Progenitor cell of endocrine pancreas (in vitro differentiated cells): Measurements from ENCODE around the gene C13orf46. TPM values are rescaled to one million over a fixed set of nuclear protein-coding genes. Genes with fewer than 3 reads are reported as not detected.
"Not testable (repeated sequence)": the region's sequence is repeated elsewhere in the genome, so short reads cannot be mapped to it uniquely, and the experiment has no call there.

ENCODE experiments used
- DNase-seq: peaks from one replicate; pipeline ENCODE4 v3.0.0; 2021; ENCODE audit warnings: low spot score; ENCODE audit not compliant: unreplicated experiment
- H3K27ac Mint-ChIP-seq: 2 replicates; pipeline ENCODE4 v1.8.0; 2021; ENCODE audit warnings: mild to moderate bottlenecking, moderate library complexity, mixed read lengths
- H3K27me3 Mint-ChIP-seq: 2 replicates; pipeline ENCODE4 v1.8.0; 2021; ENCODE audit warnings: mixed read lengths
- H3K36me3 Mint-ChIP-seq: 2 replicates; pipeline ENCODE4 v1.8.0; 2022; ENCODE audit warnings: mixed read lengths; ENCODE audit not compliant: insufficient read depth
- H3K4me1 Mint-ChIP-seq: 2 replicates; pipeline ENCODE4 v1.8.0; 2021; ENCODE audit warnings: low read depth, mixed read lengths
- H3K4me3 Mint-ChIP-seq: 2 replicates; pipeline ENCODE4 v1.8.0; 2021; ENCODE audit warnings: low read depth, mild to moderate bottlenecking, moderate library complexity, mixed read lengths
- H3K9me3 Mint-ChIP-seq: 2 replicates; pipeline ENCODE4 v1.8.0; 2021; ENCODE audit warnings: low read depth, mixed read lengths
- total RNA-seq: library from RNA; stranded (reverse); gene quantifications from 2 replicates; pipeline ENCODE4 v1.2.1, GENCODE V29; 2021
- TF ChIP-seq, protein P1 (sequence below): fragments of 200-600 bp; sonication (generic); IDR thresholded peaks from one replicate; pipeline ENCODE4 v1.5.0; 2021; ENCODE audit warnings: antibody characterized with exemption, mild to moderate bottlenecking; ENCODE audit not compliant: unreplicated experiment

The C13orf46 gene
- total RNA-seq, 1 donor from 2014 or later, result 0.17 TPM

DNA sequence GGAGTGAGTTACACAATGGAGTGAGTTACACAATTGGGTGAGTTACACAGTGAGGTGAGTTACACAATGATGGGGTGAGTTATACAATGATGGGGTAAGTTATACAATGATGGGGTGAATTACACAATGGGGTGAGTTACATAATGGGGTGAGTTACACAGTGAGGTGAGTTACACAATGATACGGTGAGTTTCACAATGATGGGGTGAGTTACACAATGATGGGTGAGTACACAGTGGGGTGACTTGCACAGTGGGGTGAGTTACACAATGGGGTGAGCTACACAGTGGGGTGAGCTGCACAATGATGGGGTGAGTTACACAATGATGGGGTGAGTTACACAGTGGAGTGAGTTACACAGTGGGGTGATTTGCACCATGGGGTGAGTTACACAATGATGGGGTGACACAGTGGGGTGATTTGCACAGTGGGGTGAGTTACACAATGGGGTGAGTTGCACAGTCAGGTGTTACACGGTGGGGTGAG, 57.5 kb downstream of the C13orf46 start:
- H3K9me3 Mint-ChIP-seq, result peaks cover 3% of the 10 kb centered on the region

GRCh38 chr13:113915786-113916329, 58.0 kb downstream of the C13orf46 start:
- TF ChIP-seq, protein P1, sequence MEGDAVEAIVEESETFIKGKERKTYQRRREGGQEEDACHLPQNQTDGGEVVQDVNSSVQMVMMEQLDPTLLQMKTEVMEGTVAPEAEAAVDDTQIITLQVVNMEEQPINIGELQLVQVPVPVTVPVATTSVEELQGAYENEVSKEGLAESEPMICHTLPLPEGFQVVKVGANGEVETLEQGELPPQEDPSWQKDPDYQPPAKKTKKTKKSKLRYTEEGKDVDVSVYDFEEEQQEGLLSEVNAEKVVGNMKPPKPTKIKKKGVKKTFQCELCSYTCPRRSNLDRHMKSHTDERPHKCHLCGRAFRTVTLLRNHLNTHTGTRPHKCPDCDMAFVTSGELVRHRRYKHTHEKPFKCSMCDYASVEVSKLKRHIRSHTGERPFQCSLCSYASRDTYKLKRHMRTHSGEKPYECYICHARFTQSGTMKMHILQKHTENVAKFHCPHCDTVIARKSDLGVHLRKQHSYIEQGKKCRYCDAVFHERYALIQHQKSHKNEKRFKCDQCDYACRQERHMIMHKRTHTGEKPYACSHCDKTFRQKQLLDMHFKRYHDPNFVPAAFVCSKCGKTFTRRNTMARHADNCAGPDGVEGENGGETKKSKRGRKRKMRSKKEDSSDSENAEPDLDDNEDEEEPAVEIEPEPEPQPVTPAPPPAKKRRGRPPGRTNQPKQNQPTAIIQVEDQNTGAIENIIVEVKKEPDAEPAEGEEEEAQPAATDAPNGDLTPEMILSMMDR, result no peak
- no peaks in the 10 kb centered on the region for H3K36me3 Mint-ChIP-seq
- no peak overlapping the region for H3K4me3 Mint-ChIP-seq
- H3K27ac Mint-ChIP-seq, result no peak overlapping the region
- no peaks in the 10 kb centered on the region for H3K9me3 Mint-ChIP-seq
- no peak for DNase-seq
- H3K4me1 Mint-ChIP-seq, result peaks cover 5% of the 10 kb centered on the region
- H3K27me3 Mint-ChIP-seq, result peaks cover 22% of the 10 kb centered on the region

More for the DNA sequence above, 57.5 kb downstream of the C13orf46 start:
- Mint-ChIP-seq H3K4me3 (no peak overlapping the region), H3K27me3 (peaks cover 22% of the 10 kb centered on the region), H3K4me1 (peaks cover 5% of the 10 kb centered on the region), H3K36me3 (no peaks in the 10 kb centered on the region), H3K27ac (no peak overlapping the region)
- no peak for DNase-seq
- TF ChIP-seq, protein P1, result no peak

DNA sequence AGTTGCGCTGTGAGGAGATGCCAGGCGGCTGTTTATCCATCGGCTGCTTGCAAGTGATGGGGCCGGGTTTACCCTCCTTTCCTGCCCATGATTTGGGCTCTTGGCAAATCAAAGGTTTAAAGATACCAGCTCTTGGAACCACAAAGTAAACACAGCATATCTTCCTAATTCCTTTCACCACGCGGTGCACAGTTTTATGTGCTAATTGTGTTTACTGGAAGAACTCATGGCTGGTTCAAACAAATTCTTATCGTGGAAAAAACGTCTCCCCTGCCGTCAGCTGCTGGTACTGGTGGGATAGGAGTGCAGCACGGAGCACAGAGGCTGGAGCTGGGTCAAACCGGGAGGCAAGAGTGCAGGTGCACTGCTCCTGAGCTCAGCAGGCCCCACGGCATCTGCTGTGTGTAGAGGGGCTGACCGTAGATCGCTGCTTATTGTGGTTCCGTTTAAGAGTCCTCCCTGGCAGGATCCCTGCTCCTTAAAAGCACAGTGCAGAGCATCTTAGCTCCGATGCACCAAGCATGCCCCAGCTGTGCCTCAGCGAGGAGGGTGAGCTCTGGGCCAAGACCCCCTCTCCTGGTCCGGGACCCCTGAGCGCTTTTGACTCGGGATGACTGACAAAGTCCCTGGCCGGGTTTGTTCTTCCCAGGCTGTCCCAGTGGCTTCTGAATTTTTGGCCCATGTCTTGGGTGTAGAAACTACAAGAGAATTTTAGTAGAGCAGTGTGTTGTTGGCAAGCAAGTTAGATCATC, 58.7 kb downstream of the C13orf46 start:
- Mint-ChIP-seq H3K27ac (no peak overlapping the region), H3K9me3 (no peaks in the 10 kb centered on the region), H3K4me1 (peaks cover 5% of the 10 kb centered on the region), H3K27me3 (peaks cover 22% of the 10 kb centered on the region), H3K4me3 (no peak overlapping the region), H3K36me3 (no peaks in the 10 kb centered on the region)
- DNase-seq, result no peak
- TF ChIP-seq, protein P1, result peak; percentile 33

DNA sequence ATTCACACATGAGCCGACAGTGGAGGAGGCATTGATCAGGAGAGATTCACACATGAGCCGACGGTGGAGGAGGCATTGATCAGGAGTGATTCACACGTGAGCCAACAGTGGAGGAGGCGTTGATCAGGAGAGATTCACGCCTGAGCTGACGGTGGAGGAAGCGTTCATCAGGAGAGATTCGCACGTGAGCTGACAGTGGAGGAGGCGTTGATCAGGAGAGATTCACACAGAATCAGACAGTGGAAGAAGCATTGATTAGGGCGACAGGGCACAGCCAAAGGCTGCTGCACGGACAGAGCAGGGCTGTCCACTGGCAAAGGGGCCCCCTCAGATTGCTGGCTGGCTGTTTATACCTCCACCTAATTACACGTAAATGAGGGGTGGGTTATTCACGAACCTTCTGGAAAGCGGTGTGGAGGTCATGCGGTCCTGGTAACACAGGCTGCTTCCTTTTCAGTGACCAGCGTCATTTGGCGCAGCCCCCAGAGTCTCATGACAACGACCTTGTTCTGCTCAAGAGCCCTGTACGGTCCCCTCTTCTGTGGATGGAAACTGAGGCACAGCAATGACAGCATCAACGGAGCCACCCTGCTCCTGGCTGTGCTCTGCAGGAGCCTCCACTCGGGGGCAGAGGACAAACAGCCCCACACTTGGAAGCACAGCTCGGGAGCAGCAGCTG, 59.4 kb downstream of the C13orf46 start:
- H3K27me3 Mint-ChIP-seq, result peaks cover 22% of the 10 kb centered on the region
- no peaks in the 10 kb centered on the region for H3K36me3 Mint-ChIP-seq
- H3K4me3 Mint-ChIP-seq, result no peak overlapping the region
- H3K27ac Mint-ChIP-seq, result no peak overlapping the region
- TF ChIP-seq, protein P1, result no peak
- H3K4me1 Mint-ChIP-seq, result peaks cover 5% of the 10 kb centered on the region
- DNase-seq, result no peak
- no peaks in the 10 kb centered on the region for H3K9me3 Mint-ChIP-seq

DNA sequence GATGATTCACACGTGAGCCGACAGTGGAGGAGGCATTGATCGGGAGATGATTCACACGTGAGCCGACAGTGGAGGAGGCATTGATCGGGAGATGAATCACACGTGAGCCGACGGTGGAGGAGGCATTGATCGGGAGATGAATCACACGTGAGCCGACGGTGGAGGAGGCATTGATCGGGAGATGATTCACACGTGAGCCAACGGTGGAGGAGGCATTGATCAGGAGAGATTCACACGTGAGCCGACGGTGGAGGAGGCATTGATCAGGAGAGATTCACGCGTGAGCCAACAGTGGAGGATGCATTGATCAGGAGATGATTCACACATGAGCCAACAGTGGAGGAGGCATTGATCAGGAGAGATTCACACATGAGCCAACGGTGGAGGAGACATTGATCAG, 60.0 kb downstream of the C13orf46 start:
- not testable (repeated sequence) for DNase-seq, H3K4me1 Mint-ChIP-seq, H3K27ac Mint-ChIP-seq, H3K9me3 Mint-ChIP-seq, H3K4me3 Mint-ChIP-seq, H3K36me3 Mint-ChIP-seq
- peaks cover 22% of the 10 kb centered on the region for H3K27me3 Mint-ChIP-seq

GRCh38 chr13:113913408-113913807, 60.5 kb downstream of the C13orf46 start:
- H3K9me3 Mint-ChIP-seq, H3K36me3 Mint-ChIP-seq, H3K27ac Mint-ChIP-seq, H3K4me1 Mint-ChIP-seq, H3K4me3 Mint-ChIP-seq, DNase-seq: not testable (repeated sequence)
- peaks cover 22% of the 10 kb centered on the region for H3K27me3 Mint-ChIP-seq
